ENCODE measurements around the gene CUL2. TPM values are rescaled to one million over a fixed set of nuclear protein-coding genes. Genes with fewer than 3 reads are reported as not detected.

CUL2 gene
- total and polyA plus RNA-seq, 3 experiments from 2014 or later = 19.3 to 59.4 (median 56.8) TPM

GRCh38 chr10:35041502-35041879, 48.6 kb downstream of the CUL2 start:
- no peaks in the 10 kb centered on the region for H3K9me3 ChIP-seq (ENCODE audit: low read length)
- no peaks in the 10 kb centered on the region for H3K4me1 ChIP-seq (ENCODE audit: insufficient read depth, low read length)
- Mint-ChIP-seq H3K36me3 (peaks cover 10 to 84% (median 31%) of the 10 kb centered on the region in 3 donors), H3K27ac (peak overlapping the region in 1 of 8 donors; percentile 18), H3K4me1 (peaks cover 8 to 10% (median 8%) of the 10 kb centered on the region in 3 donors), H3K27me3 (no peaks in the 10 kb centered on the region), H3K4me3 (peak overlapping the region in 1 of 7 donors; percentile 12), H3K9me3 (no peaks in the 10 kb centered on the region)
- ChIA-PET POLR2A (no interaction called here), CTCF (no interaction called here)
- no peak overlapping the region for H3K27ac ChIP-seq (ENCODE audit: low read depth, low read length)
- no peak overlapping the region for H3K4me3 ChIP-seq (ENCODE audit: low read length)
- H3K36me3 ChIP-seq (ENCODE audit: insufficient read depth, low read length) = peaks cover 31% of the 10 kb centered on the region
- H3K27me3 ChIP-seq (ENCODE audit: insufficient read depth, low read length, poor library complexity, severe bottlenecking) = no peaks in the 10 kb centered on the region
- no peak for DNase-seq

GRCh38 chr10:35040760-35041501, 49.2 kb downstream of the CUL2 start:
- Histone ChIP-seq H3K27me3 (ENCODE audit: insufficient read depth, low read length, poor library complexity, severe bottlenecking) (no peaks in the 10 kb centered on the region), H3K4me1 (ENCODE audit: insufficient read depth, low read length) (no peaks in the 10 kb centered on the region), H3K36me3 (ENCODE audit: insufficient read depth, low read length) (peaks cover 35% of the 10 kb centered on the region), H3K27ac (ENCODE audit: low read depth, low read length) (no peak overlapping the region), H3K9me3 (ENCODE audit: low read length) (no peaks in the 10 kb centered on the region), H3K4me3 (ENCODE audit: low read length) (no peak overlapping the region)
- no peak overlapping the region for H3K4me3 Mint-ChIP-seq
- DNase-seq = no peak
- H3K27me3 Mint-ChIP-seq = no peaks in the 10 kb centered on the region
- peak overlapping the region in 3 of 8 donors; percentile 1 to 18 (median 1) for H3K27ac Mint-ChIP-seq
- peaks cover 5 to 9% (median 8%) of the 10 kb centered on the region in 3 donors for H3K4me1 Mint-ChIP-seq
- H3K36me3 Mint-ChIP-seq = peaks cover 10 to 84% (median 32%) of the 10 kb centered on the region in 3 donors
- POLR2A ChIA-PET = no interaction called here
- no peaks in the 10 kb centered on the region for H3K9me3 Mint-ChIP-seq
- CTCF ChIA-PET = no interaction called here

- H3K4me1 Mint-ChIP-seq = peaks cover 0 to 8% (median 6%) of the 10 kb centered on the region in 3 donors
- Histone ChIP-seq H3K36me3 (ENCODE audit: insufficient read depth, low read length) (peaks cover 27% of the 10 kb centered on the region), H3K4me3 (ENCODE audit: low read length) (no peak overlapping the region), H3K4me1 (ENCODE audit: insufficient read depth, low read length) (no peaks in the 10 kb centered on the region), H3K27me3 (ENCODE audit: insufficient read depth, low read length, poor library complexity, severe bottlenecking) (no peaks in the 10 kb centered on the region), H3K9me3 (ENCODE audit: low read length) (no peaks in the 10 kb centered on the region), H3K27ac (ENCODE audit: low read depth, low read length) (no peak overlapping the region)
- POLR2A ChIA-PET = no interaction called here
- DNase-seq = no peak
- H3K9me3 Mint-ChIP-seq = no peaks in the 10 kb centered on the region
- no peak overlapping the region for H3K4me3 Mint-ChIP-seq
- CTCF ChIA-PET = no interaction called here
- peaks cover 0 to 83% (median 27%) of the 10 kb centered on the region in 3 donors for H3K36me3 Mint-ChIP-seq
- H3K27ac Mint-ChIP-seq = no peak overlapping the region
- no peaks in the 10 kb centered on the region for H3K27me3 Mint-ChIP-seq
Measured at GRCh38 chr10:35037104-35037503, 53.0 kb downstream of the CUL2 start.

GRCh38 chr10:35035606-35036005, 54.5 kb downstream of the CUL2 start:
- DNase-seq = no peak

GRCh38 chr10:35027567-35027966, 62.6 kb downstream of the CUL2 start:
- Mint-ChIP-seq H3K4me3 (no peak overlapping the region), H3K27ac (peak overlapping the region in 1 of 8 donors; percentile 58), H3K9me3 (no peaks in the 10 kb centered on the region), H3K27me3 (no peaks in the 10 kb centered on the region), H3K4me1 (peaks cover 0 to 2% (median 2%) of the 10 kb centered on the region in 3 donors), H3K36me3 (peaks cover under 1 to 72% (median 23%) of the 10 kb centered on the region in 3 donors)
- Histone ChIP-seq H3K4me1 (ENCODE audit: insufficient read depth, low read length) (no peaks in the 10 kb centered on the region), H3K27ac (ENCODE audit: low read depth, low read length) (no peak overlapping the region), H3K9me3 (ENCODE audit: low read length) (no peaks in the 10 kb centered on the region), H3K27me3 (ENCODE audit: insufficient read depth, low read length, poor library complexity, severe bottlenecking) (no peaks in the 10 kb centered on the region), H3K4me3 (ENCODE audit: low read length) (no peak overlapping the region), H3K36me3 (ENCODE audit: insufficient read depth, low read length) (peaks cover 15% of the 10 kb centered on the region)
- DNase-seq = no peak
- ChIA-PET CTCF (interaction anchor here (3.1 kb wide), 1 partner anchor 33 kb away, joined by 8 read pairs; no protein-coding TSS in a partner anchor), POLR2A (no interaction called here)

More at GRCh38 chr10:35035606-35036005, 54.5 kb downstream of the CUL2 start:
- Mint-ChIP-seq H3K4me3 (no peak overlapping the region), H3K27ac (peak overlapping the region in 1 of 8 donors; percentile 57), H3K27me3 (no peaks in the 10 kb centered on the region), H3K9me3 (no peaks in the 10 kb centered on the region), H3K4me1 (peaks cover 0 to 8% (median 6%) of the 10 kb centered on the region in 3 donors), H3K36me3 (peaks cover 0 to 77% (median 22%) of the 10 kb centered on the region in 3 donors)
- ChIA-PET POLR2A (no interaction called here), CTCF (no interaction called here)
- Histone ChIP-seq H3K27me3 (ENCODE audit: insufficient read depth, low read length, poor library complexity, severe bottlenecking) (no peaks in the 10 kb centered on the region), H3K36me3 (ENCODE audit: insufficient read depth, low read length) (peaks cover 23% of the 10 kb centered on the region), H3K27ac (ENCODE audit: low read depth, low read length) (no peak overlapping the region), H3K9me3 (ENCODE audit: low read length) (no peaks in the 10 kb centered on the region), H3K4me1 (ENCODE audit: insufficient read depth, low read length) (no peaks in the 10 kb centered on the region), H3K4me3 (ENCODE audit: low read length) (no peak overlapping the region)

GRCh38 chr10:35025916-35026315, 64.2 kb downstream of the CUL2 start:
- Histone ChIP-seq H3K9me3 (ENCODE audit: low read length) (no peaks in the 10 kb centered on the region), H3K4me1 (ENCODE audit: insufficient read depth, low read length) (no peaks in the 10 kb centered on the region), H3K36me3 (ENCODE audit: insufficient read depth, low read length) (peaks cover 4% of the 10 kb centered on the region), H3K27ac (ENCODE audit: low read depth, low read length) (no peak overlapping the region), H3K4me3 (ENCODE audit: low read length) (no peak overlapping the region), H3K27me3 (ENCODE audit: insufficient read depth, low read length, poor library complexity, severe bottlenecking) (no peaks in the 10 kb centered on the region)
- DNase-seq = no peak
- ChIA-PET CTCF (interaction anchor here (1.3 to 3.1 kb wide), 2 partner anchors 31 to 170 kb away, joined by 3 to 8 read pairs; no protein-coding TSS in a partner anchor), POLR2A (interaction anchor here (0.7 kb wide), 1 partner anchor 63 kb away, joined by 3 read pairs; no protein-coding TSS in a partner anchor)
- H3K4me3 Mint-ChIP-seq = no peak overlapping the region
- peak overlapping the region in 4 of 8 donors; percentile 29 to 81 (median 55) for H3K27ac Mint-ChIP-seq
- H3K27me3 Mint-ChIP-seq = no peaks in the 10 kb centered on the region
- peaks cover under 1 to 6% (median 5%) of the 10 kb centered on the region in 3 donors for H3K4me1 Mint-ChIP-seq
- peaks cover 4 to 70% (median 28%) of the 10 kb centered on the region in 3 donors for H3K36me3 Mint-ChIP-seq
- no peaks in the 10 kb centered on the region for H3K9me3 Mint-ChIP-seq

GRCh38 chr10:35020481-35020880, 69.7 kb downstream of the CUL2 start:
- Histone ChIP-seq H3K4me3 (ENCODE audit: low read length) (no peak overlapping the region), H3K9me3 (ENCODE audit: low read length) (no peaks in the 10 kb centered on the region), H3K27ac (ENCODE audit: low read depth, low read length) (no peak overlapping the region), H3K27me3 (ENCODE audit: insufficient read depth, low read length, poor library complexity, severe bottlenecking) (no peaks in the 10 kb centered on the region), H3K4me1 (ENCODE audit: insufficient read depth, low read length) (no peaks in the 10 kb centered on the region), H3K36me3 (ENCODE audit: insufficient read depth, low read length) (no peaks in the 10 kb centered on the region)
- DNase-seq = no peak
- CTCF ChIA-PET = no interaction called here
- peak overlapping the region in 5 of 8 donors; percentile 2 to 62 (median 39) for H3K27ac Mint-ChIP-seq
- POLR2A ChIA-PET = no interaction called here
- no peak overlapping the region for H3K4me3 Mint-ChIP-seq
- H3K9me3 Mint-ChIP-seq = no peaks in the 10 kb centered on the region
- H3K36me3 Mint-ChIP-seq = peaks cover 4 to 71% (median 24%) of the 10 kb centered on the region in 3 donors
- peaks cover 7 to 20% (median 18%) of the 10 kb centered on the region in 3 donors for H3K4me1 Mint-ChIP-seq
- no peaks in the 10 kb centered on the region for H3K27me3 Mint-ChIP-seq
